NT2/D1 (cell line): ENCODE results near the gene CES2.

Experiments
- SUZ12 ChIP-seq: IDR thresholded peaks from 2 replicates; pipeline ENCODE4 v1.6.1; 2011; ENCODE audit not compliant: insufficient read length, insufficient read depth; ENCODE audit errors: extremely low read depth
- YY1 ChIP-seq: IDR thresholded peaks from 2 replicates; pipeline ENCODE4 v1.6.1; 2011; ENCODE audit not compliant: insufficient read length, insufficient read depth
- ZNF274 ChIP-seq: IDR thresholded peaks from 2 replicates; pipeline ENCODE4 v1.6.1; 2011; ENCODE audit warnings: mild to moderate bottlenecking, low read depth, low read length

DNA sequence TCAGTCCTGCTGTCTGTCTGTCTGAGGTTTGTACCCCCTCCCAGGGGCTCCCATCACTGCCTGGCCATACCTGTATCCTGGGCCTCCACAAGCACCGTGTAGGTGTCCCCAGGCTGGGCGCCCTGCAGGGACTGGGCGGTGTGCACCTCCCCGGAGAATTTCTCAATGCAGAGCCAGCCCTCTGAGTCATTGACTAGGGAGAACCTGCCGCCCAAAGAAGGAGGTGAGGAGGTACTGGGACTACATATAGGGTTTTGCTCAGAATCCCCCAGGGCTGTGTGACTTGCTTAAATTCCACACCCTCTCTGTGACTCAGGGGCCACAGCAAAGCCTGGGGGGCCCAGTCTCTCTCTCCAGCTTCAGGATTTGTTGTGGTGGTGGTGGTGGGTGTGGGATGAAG is 24.2 kb upstream of the CES2 start:
- TF ChIP-seq YY1 (no peak), ZNF274 (no peak), SUZ12 (no peak)
